Colonic mucosa (tissue), 4 donors: ENCODE results near the gene GSN. TPM values are rescaled to one million over a fixed set of nuclear protein-coding genes. Genes with fewer than 3 reads are reported as not detected.

ENCODE experiments used
- DNase-seq: peaks from one replicate; pipeline ENCODE4 v3.0.0-alpha.2; 2020
- H3K27ac ChIP-seq: fragments of 200-600 bp; one replicate; pipeline ENCODE4 v1.8.0; 2021
- H3K27me3 ChIP-seq: fragments of 200-600 bp; one replicate; pipeline ENCODE4 v1.8.0; 2021
- H3K36me3 ChIP-seq: fragments of 200-600 bp; one replicate; pipeline ENCODE4 v1.8.0; 2021
- H3K4me1 ChIP-seq: fragments of 200-600 bp; one replicate; pipeline ENCODE4 v1.8.0; 2021; ENCODE audit warnings: mild to moderate bottlenecking
- H3K4me3 ChIP-seq: fragments of 200-600 bp; one replicate; pipeline ENCODE4 v1.8.0; 2021
- H3K9ac ChIP-seq, 2 donors: one replicate each; pipeline ENCODE4 v1.7.0; 2013; ENCODE audit warnings: control low read depth in 2 of 2, low read depth in 2 of 2, low read length in 2 of 2
- H3K9me3 ChIP-seq: fragments of 200-600 bp; one replicate; pipeline ENCODE4 v1.8.0; 2021
- intact Hi-C: fragments of 100-400 bp; cut with DNase I; formaldehyde crosslinking; loops from one replicate; pipeline ENCODE4 v1.14.1; 2022
- total RNA-seq, 2 donors: library from RNA; stranded (reverse); fragmentation: NEBNext Ultra II Directional in 1 of 2; extraction: Animal tissue kit (Norgen Biotek cat#: 25700) in 1 of 2; gene quantifications; one replicate each; pipeline ENCODE4 v1.2.1, GENCODE V29; 2021
- TF ChIP-seq, protein P1 (sequence below): fragments of 200-600 bp; IDR thresholded peaks from one replicate; pipeline ENCODE4 v1.8.0; 2022; ENCODE audit warnings: antibody characterized with exemption, mild to moderate bottlenecking
- donor health status: healthy.
- donor health status: DM: no; HTN: no; CAD: no.
- donor health status: DM: no; HTN: no; CAD: no.

GSN gene
- total RNA-seq, 2 donors from 2014 or later, result 413 to 553 TPM

DNA sequence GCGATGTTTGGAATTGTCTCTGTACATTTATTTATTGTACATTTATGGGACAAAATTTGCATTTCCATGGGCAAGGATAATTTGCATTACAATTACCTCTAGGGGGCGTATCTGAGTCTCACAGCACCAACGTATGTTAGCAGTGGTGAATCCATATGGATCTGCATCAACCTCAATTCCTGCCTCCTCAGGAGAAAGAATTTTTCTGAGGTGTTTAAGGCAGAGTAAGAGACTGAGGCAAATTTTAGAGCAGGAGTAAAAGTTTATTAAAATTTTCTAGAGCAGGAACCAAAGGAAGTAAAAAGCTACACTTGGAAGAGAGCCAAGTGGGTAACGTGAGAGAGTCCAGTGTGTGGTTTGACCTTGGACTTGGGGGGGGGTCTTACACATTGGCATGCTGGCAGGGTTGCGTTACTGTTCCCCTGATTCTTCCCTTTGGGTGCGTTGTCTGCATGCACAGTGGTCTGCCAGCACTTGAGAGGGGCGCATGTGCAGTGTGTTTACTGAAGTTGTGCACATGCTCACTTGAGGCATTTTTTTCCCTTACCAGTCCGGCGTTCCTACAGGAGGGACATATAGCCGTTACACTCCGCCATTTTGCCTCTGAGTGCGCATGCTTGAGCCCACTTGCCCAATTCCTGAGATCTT lies 45.3 kb upstream of the GSN start:
- no peak overlapping the region for H3K4me3 ChIP-seq
- H3K27me3 ChIP-seq, result no peaks in the 10 kb centered on the region
- H3K9ac ChIP-seq, result no peak overlapping the region
- TF ChIP-seq, protein P1, sequence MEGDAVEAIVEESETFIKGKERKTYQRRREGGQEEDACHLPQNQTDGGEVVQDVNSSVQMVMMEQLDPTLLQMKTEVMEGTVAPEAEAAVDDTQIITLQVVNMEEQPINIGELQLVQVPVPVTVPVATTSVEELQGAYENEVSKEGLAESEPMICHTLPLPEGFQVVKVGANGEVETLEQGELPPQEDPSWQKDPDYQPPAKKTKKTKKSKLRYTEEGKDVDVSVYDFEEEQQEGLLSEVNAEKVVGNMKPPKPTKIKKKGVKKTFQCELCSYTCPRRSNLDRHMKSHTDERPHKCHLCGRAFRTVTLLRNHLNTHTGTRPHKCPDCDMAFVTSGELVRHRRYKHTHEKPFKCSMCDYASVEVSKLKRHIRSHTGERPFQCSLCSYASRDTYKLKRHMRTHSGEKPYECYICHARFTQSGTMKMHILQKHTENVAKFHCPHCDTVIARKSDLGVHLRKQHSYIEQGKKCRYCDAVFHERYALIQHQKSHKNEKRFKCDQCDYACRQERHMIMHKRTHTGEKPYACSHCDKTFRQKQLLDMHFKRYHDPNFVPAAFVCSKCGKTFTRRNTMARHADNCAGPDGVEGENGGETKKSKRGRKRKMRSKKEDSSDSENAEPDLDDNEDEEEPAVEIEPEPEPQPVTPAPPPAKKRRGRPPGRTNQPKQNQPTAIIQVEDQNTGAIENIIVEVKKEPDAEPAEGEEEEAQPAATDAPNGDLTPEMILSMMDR, result peak; percentile 81
- no peaks in the 10 kb centered on the region for H3K4me1 ChIP-seq
- no peak for DNase-seq
- H3K9me3 ChIP-seq, result no peaks in the 10 kb centered on the region
- no peak overlapping the region for H3K27ac ChIP-seq
- H3K36me3 ChIP-seq, result no peaks in the 10 kb centered on the region
- intact Hi-C loops, result loop anchor here (5.0 kb wide), 1 partner anchor 40 kb away; no protein-coding TSS in a partner anchor

DNA sequence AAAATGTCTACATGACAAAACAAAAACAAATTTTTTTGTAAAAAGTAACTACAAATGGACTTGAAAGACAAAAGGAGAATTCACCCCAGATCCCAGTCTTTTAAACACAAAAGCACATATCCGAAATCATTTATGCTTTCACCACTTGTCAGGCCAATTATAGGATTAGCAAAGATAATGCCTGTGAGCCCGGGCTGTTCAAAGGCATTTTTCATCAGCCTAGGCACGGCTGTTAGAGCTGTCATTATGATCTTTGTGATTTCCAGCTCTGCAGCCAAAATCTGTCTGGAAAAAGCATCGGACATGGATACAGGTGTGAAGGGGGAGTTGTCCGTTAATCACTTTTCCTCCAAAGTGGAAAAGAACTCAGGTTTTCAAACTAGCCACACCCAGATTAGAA lies 42.7 kb upstream of the GSN start:
- no peak overlapping the region for H3K4me3 ChIP-seq
- no peak for DNase-seq
- H3K4me1 ChIP-seq, result no peaks in the 10 kb centered on the region
- H3K36me3 ChIP-seq, result no peaks in the 10 kb centered on the region
- TF ChIP-seq, protein P1, result no peak
- no peak overlapping the region for H3K27ac ChIP-seq
- intact Hi-C loops, result no loop called here
- no peaks in the 10 kb centered on the region for H3K9me3 ChIP-seq
- H3K9ac ChIP-seq, result no peak overlapping the region
- no peaks in the 10 kb centered on the region for H3K27me3 ChIP-seq

DNA sequence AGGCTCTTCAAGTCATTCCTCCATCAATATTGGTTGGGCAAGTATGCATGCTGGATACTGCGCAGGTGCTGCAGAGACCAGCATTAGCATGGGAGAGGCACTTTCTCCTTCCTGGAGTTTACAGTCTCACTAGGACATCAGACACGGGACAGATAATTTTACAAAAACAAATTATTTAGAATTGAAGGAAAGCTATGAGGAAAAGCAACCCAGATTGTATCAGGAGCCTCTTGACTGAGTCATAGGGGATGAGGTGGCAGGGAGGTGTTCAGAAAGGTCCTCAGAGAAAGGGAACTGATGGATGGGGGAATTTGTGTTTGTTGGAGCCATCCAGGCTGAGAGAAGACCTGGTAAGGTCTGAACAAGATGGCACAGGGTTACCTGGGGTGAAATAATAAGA lies 41.8 kb upstream of the GSN start:
- Histone ChIP-seq H3K9ac (no peak overlapping the region), H3K27ac (no peak overlapping the region), H3K4me3 (no peak overlapping the region), H3K36me3 (no peaks in the 10 kb centered on the region), H3K4me1 (no peaks in the 10 kb centered on the region), H3K27me3 (no peaks in the 10 kb centered on the region), H3K9me3 (no peaks in the 10 kb centered on the region)
- DNase-seq, result no peak
- TF ChIP-seq, protein P1, result no peak
- intact Hi-C loops, result no loop called here

DNA sequence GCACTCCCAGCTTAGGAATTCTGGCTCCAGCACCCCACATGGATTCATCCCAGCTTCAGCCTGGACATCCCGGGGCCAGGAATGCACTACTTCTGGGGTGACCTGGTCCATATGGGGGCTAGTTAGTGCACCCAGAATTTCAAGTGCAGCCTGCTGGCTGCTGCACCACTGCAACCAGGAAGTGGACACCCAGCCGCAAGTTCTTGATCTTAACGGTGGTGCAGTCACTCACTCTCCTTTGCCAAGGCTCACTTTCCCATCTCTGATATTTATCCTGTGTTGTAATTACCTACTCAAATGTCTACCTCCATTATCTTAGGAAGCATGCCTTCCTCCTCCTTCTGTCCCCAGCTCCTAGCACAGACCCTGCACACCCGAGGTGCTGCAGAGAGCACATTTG lies 40.1 kb upstream of the GSN start:
- no peak overlapping the region for H3K27ac ChIP-seq
- H3K4me3 ChIP-seq, result no peak overlapping the region
- H3K4me1 ChIP-seq, result no peaks in the 10 kb centered on the region
- DNase-seq, result no peak
- TF ChIP-seq, protein P1, result no peak
- H3K27me3 ChIP-seq, result no peaks in the 10 kb centered on the region
- no peaks in the 10 kb centered on the region for H3K36me3 ChIP-seq
- intact Hi-C loops, result no loop called here
- H3K9ac ChIP-seq, result no peak overlapping the region
- H3K9me3 ChIP-seq, result no peaks in the 10 kb centered on the region

DNA sequence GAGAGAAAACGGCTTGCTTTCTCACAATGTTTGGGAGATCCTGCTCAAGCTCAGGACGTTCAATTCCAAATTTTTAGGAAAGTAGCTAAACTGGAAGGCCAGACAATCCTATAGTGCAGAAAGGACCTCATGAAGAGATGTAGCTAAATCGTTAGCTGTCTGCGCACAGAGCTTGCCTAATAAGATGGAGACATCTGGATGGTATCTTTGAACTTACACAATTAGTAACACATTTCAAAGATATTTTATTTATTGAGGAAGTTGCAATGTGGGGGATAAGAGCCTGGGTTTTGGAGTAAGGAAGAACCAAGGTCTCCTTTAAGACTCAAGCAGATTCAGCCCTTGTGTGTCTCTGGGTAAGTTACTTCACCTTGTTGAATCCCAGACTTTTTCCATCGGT lies 37.7 kb upstream of the GSN start:
- no peak for DNase-seq
- Histone ChIP-seq H3K27ac (no peak overlapping the region), H3K4me1 (no peaks in the 10 kb centered on the region), H3K27me3 (no peaks in the 10 kb centered on the region), H3K36me3 (no peaks in the 10 kb centered on the region), H3K4me3 (no peak overlapping the region), H3K9ac (no peak overlapping the region), H3K9me3 (no peaks in the 10 kb centered on the region)
- TF ChIP-seq, protein P1, result no peak
- intact Hi-C loops, result no loop called here
